CD4-positive, alpha-beta T cell treated with Interleukin-15 for 1 hour (primary cell): ENCODE results near the gene BCL2L11.

Source experiments
- DNase-seq: peaks from one replicate; pipeline ENCODE4 v3.0.0-alpha.2; 2020

The BCL2L11 gene

GRCh38 chr2:111118481-111118980, 2.2 kb upstream of the BCL2L11 start:
- no peak for DNase-seq

GRCh38 chr2:111118981-111119821, 1.5 kb upstream of the BCL2L11 start:
- DNase-seq, result no peak

GRCh38 chr2:111119822-111120252, 877 bp upstream of the BCL2L11 start:
- DNase-seq, result no peak

GRCh38 chr2:111121028-111121827, 514 bp downstream of the BCL2L11 start:
- DNase-seq, result peak; percentile 27

- peak; percentile 83 for DNase-seq
Observed at GRCh38 chr2:111121828-111122630, 1.3 kb downstream of the BCL2L11 start.

- peak; percentile 46 for DNase-seq
Observed at GRCh38 chr2:111122631-111123421, 2.1 kb downstream of the BCL2L11 start.

GRCh38 chr2:111123751-111124150, 3.0 kb downstream of the BCL2L11 start:
- no peak for DNase-seq

GRCh38 chr2:111126581-111126980, 5.9 kb downstream of the BCL2L11 start:
- DNase-seq, result no peak

GRCh38 chr2:111127351-111127750, 6.6 kb downstream of the BCL2L11 start:
- no peak for DNase-seq

- DNase-seq, result no peak
Observed at GRCh38 chr2:111128096-111128495, 7.4 kb downstream of the BCL2L11 start.

GRCh38 chr2:111133603-111134002, 12.9 kb downstream of the BCL2L11 start:
- no peak for DNase-seq

- DNase-seq, result no peak
Observed at GRCh38 chr2:111134055-111134454, 13.3 kb downstream of the BCL2L11 start.

- no peak for DNase-seq
Observed at GRCh38 chr2:111135237-111135909, 14.7 kb downstream of the BCL2L11 start.

- DNase-seq, result no peak
Observed at GRCh38 chr2:111135910-111136297, 15.2 kb downstream of the BCL2L11 start.

- DNase-seq, result no peak
Observed at GRCh38 chr2:111138839-111139238, 18.1 kb downstream of the BCL2L11 start.

- DNase-seq, result no peak
Observed at GRCh38 chr2:111139637-111140317, 19.1 kb downstream of the BCL2L11 start.

GRCh38 chr2:111140815-111141214, 20.1 kb downstream of the BCL2L11 start:
- no peak for DNase-seq

- DNase-seq, result no peak
Observed at GRCh38 chr2:111142101-111142500, 21.4 kb downstream of the BCL2L11 start.

- DNase-seq, result no peak
Observed at GRCh38 chr2:111143107-111143842, 22.6 kb downstream of the BCL2L11 start.

GRCh38 chr2:111143843-111144198, 23.1 kb downstream of the BCL2L11 start:
- no peak for DNase-seq
